Endodermal cell (in vitro differentiated cells): ENCODE measurements around the gene PLEKHG2. TPM values are rescaled to one million over a fixed set of nuclear protein-coding genes. Genes with fewer than 3 reads are reported as not detected.
A peak's percentile ranks its signal among the peaks of the same experiment; 100 is the strongest.
"Not testable (repeated sequence)": the region's sequence is repeated elsewhere in the genome, so short reads cannot be mapped to it uniquely, and the experiment has no call there.

Source experiments
- DNase-seq: peaks from one replicate; pipeline ENCODE4 v3.0.0-alpha.2; 2017
- H3K27ac ChIP-seq: 2 replicates; pipeline ENCODE4 v1.5.1; 2013; ENCODE audit warnings: mild to moderate bottlenecking, low read depth, low read length, moderate library complexity
- H3K27me3 ChIP-seq: 2 replicates; pipeline ENCODE4 v1.6.1; 2013; ENCODE audit warnings: mild to moderate bottlenecking, low read length, moderate library complexity; ENCODE audit not compliant: insufficient read depth, control insufficient read depth, poor library complexity, severe bottlenecking
- H3K36me3 ChIP-seq: 2 replicates; pipeline ENCODE4 v1.7.0; 2013; ENCODE audit warnings: mild to moderate bottlenecking, low read length, moderate library complexity; ENCODE audit not compliant: control insufficient read depth, insufficient read depth
- H3K4me1 ChIP-seq: one replicate; pipeline ENCODE4 v1.7.0; 2013; ENCODE audit warnings: low read length; ENCODE audit not compliant: control insufficient read depth, insufficient read depth
- H3K4me3 ChIP-seq: 2 replicates; pipeline ENCODE4 v1.5.1; 2013; ENCODE audit warnings: mild to moderate bottlenecking, low read length, moderate library complexity
- H3K9ac ChIP-seq: 2 replicates; pipeline ENCODE4 v1.6.1; 2013; ENCODE audit warnings: mild to moderate bottlenecking, low read length, moderate library complexity; ENCODE audit not compliant: poor library complexity, severe bottlenecking; ENCODE audit errors: extremely low read depth
- H3K9me3 ChIP-seq: 2 replicates; pipeline ENCODE4 v1.6.1; 2013; ENCODE audit warnings: mild to moderate bottlenecking, low read length, moderate library complexity; ENCODE audit not compliant: control insufficient read depth
- H3K27ac Mint-ChIP-seq: 2 replicates; pipeline ENCODE4 v1.8.0; 2020; ENCODE audit warnings: mixed read lengths
- H3K27me3 Mint-ChIP-seq: 2 replicates; pipeline ENCODE4 v1.8.0; 2021; ENCODE audit warnings: mild to moderate bottlenecking, mixed read lengths; ENCODE audit not compliant: insufficient read depth
- H3K36me3 Mint-ChIP-seq: 2 replicates; pipeline ENCODE4 v1.8.0; 2020; ENCODE audit warnings: low read depth, mixed read lengths
- H3K4me1 Mint-ChIP-seq: 2 replicates; pipeline ENCODE4 v1.8.0; 2020; ENCODE audit warnings: mixed read lengths
- H3K4me3 Mint-ChIP-seq: 2 replicates; pipeline ENCODE4 v1.8.0; 2020; ENCODE audit warnings: mild to moderate bottlenecking, moderate library complexity, mixed read lengths
- H3K9me3 Mint-ChIP-seq: 2 replicates; pipeline ENCODE4 v1.8.0; 2020; ENCODE audit warnings: mild to moderate bottlenecking, mixed read lengths
- CTCF ChIP-seq: fragments of 200-600 bp; sonication (generic); conservative IDR thresholded peaks from 2 replicates; pipeline ENCODE4 v1.5.0; 2021; ENCODE audit warnings: antibody characterized with exemption, mild to moderate bottlenecking
- WGBS, 2 experiments: methylation state at CpG; one replicate each; pipeline versions ENCODE4 v1.1.5 to v1.1.7; 2013; ENCODE audit warnings: missing lambda C conversion rate in 2 of 2, mixed read lengths in 1 of 2; ENCODE audit not compliant: insufficient coverage in 1 of 2, insufficient read length in 1 of 2; 5-methylcytosine and 5-hydroxymethylcytosine counted together
- total RNA-seq, 2 donors: library from RNA; stranded (reverse); fragmentation: NEBNext Ultra II Directional in 1 of 2; extraction: Animal tissue kit (Norgen Biotek cat#: 25700) in 1 of 2; gene quantifications; 2 replicates in 1 of 2; 3 replicates in 1 of 2; pipeline ENCODE4 v1.2.1, GENCODE V29; 2021

Gene PLEKHG2
- total RNA-seq, 2 donors from 2014 or later: 127 to 160 TPM

- no peaks in the 10 kb centered on the region for H3K4me1 ChIP-seq
- H3K27me3 Mint-ChIP-seq: no peaks in the 10 kb centered on the region
- H3K27ac Mint-ChIP-seq: peak overlapping the region; percentile 68
- no peak overlapping the region for H3K4me3 ChIP-seq
- H3K9me3 ChIP-seq: no peaks in the 10 kb centered on the region
- DNase-seq: no peak
- no peaks in the 10 kb centered on the region for H3K27me3 ChIP-seq
- peaks cover 56% of the 10 kb centered on the region for H3K36me3 Mint-ChIP-seq
- no peak overlapping the region for H3K27ac ChIP-seq
- WGBS, 2 experiments: 94% methylated on average over 8 of the region's 8 CpGs
- no peak overlapping the region for H3K4me3 Mint-ChIP-seq
- TF ChIP-seq CTCF: no peak
- peaks cover 10% of the 10 kb centered on the region for H3K4me1 Mint-ChIP-seq
- no peak overlapping the region for H3K9ac ChIP-seq
- H3K9me3 Mint-ChIP-seq: no peaks in the 10 kb centered on the region
- peaks cover 48% of the 10 kb centered on the region for H3K36me3 ChIP-seq
Observed at GRCh38 chr19:39449116-39449797, 36.8 kb downstream of the PLEKHG2 start.

GRCh38 chr19:39451257-39451656, 38.8 kb downstream of the PLEKHG2 start:
- H3K4me1 ChIP-seq, H3K4me1 Mint-ChIP-seq, H3K9ac ChIP-seq, H3K27ac Mint-ChIP-seq, H3K9me3 Mint-ChIP-seq, H3K27me3 ChIP-seq, DNase-seq, H3K27ac ChIP-seq, H3K9me3 ChIP-seq, H3K4me3 ChIP-seq, H3K4me3 Mint-ChIP-seq, H3K27me3 Mint-ChIP-seq: not testable (repeated sequence)
- H3K36me3 Mint-ChIP-seq: peaks cover 64% of the 10 kb centered on the region
- H3K36me3 ChIP-seq: peaks cover 55% of the 10 kb centered on the region
- WGBS, 2 experiments: 91 to 93% methylated on average over 7 to 8 of the region's 8 CpGs

- Histone ChIP-seq H3K4me3 (no peak overlapping the region), H3K27ac (no peak overlapping the region), H3K4me1 (no peaks in the 10 kb centered on the region), H3K27me3 (no peaks in the 10 kb centered on the region), H3K9me3 (no peaks in the 10 kb centered on the region), H3K9ac (no peak overlapping the region), H3K36me3 (peaks cover 78% of the 10 kb centered on the region)
- Mint-ChIP-seq H3K36me3 (peaks cover 73% of the 10 kb centered on the region), H3K27ac (no peak overlapping the region), H3K4me3 (no peak overlapping the region), H3K27me3 (no peaks in the 10 kb centered on the region), H3K9me3 (no peaks in the 10 kb centered on the region), H3K4me1 (no peaks in the 10 kb centered on the region)
- no peak for DNase-seq
- TF ChIP-seq CTCF: no peak
- WGBS, 2 experiments: 98% methylated on average over 3 of the region's 3 CpGs; no CpG with 5 or more reads in 1 of the 2 experiments
Observed at GRCh38 chr19:39463403-39463802, 50.9 kb downstream of the PLEKHG2 start.
